Sigmoid colon (tissue), 7 donors: ENCODE measurements around the gene RABEP2. TPM values are rescaled to one million over a fixed set of nuclear protein-coding genes. Genes with fewer than 3 reads are reported as not detected.

ENCODE experiments used
- DNase-seq: peaks from one replicate; pipeline ENCODE4 v3.0.0-alpha.2; 2019
- H3K27ac ChIP-seq, 4 donors: fragments of 200-600 bp; sonication (generic); one replicate each; pipeline ENCODE4 v1.5.1; 2016 to 2019; ENCODE audit warnings: mild to moderate bottlenecking in 1 of 4
- H3K27me3 ChIP-seq, 3 donors: fragments of 200-600 bp; sonication (generic); one replicate each; pipeline ENCODE4 v1.5.1; 2019; ENCODE audit warnings: mild to moderate bottlenecking in 1 of 3
- H3K36me3 ChIP-seq, 4 donors: fragments of 200-600 bp; sonication (generic); one replicate each; pipeline ENCODE4 v1.5.1; 2016 to 2019
- H3K4me1 ChIP-seq, 4 donors: fragments of 200-600 bp; sonication (generic); one replicate each; pipeline ENCODE4 v1.5.1; 2017 to 2019
- H3K4me3 ChIP-seq, 4 donors: fragments of 200-600 bp; sonication (generic); one replicate each; pipeline ENCODE4 v1.5.1; 2017 to 2019; ENCODE audit warnings: mild to moderate bottlenecking in 2 of 4, moderate library complexity in 1 of 4
- H3K9me3 ChIP-seq, 4 donors: fragments of 200-600 bp in 3 of 4; sonication (generic) in 3 of 4; one replicate each; pipeline versions ENCODE4 v1.5.1 to v1.6.1; 2013 to 2019
- CTCF ChIP-seq, 4 experiments: fragments of 450-650 bp in 3 of 4; fragments of 200-600 bp in 1 of 4; IDR thresholded peaks; one replicate each; pipeline ENCODE4 v1.5.1; 2016 to 2019; ENCODE audit warnings: antibody characterized with exemption in 4 of 4, mild to moderate bottlenecking in 3 of 4, moderate library complexity in 2 of 4
- EP300 ChIP-seq, 4 donors: sonication (generic); formaldehyde crosslinking; IDR thresholded peaks; one replicate each; pipeline ENCODE4 v1.6.1; 2017; ENCODE audit warnings: antibody characterized with exemption in 4 of 4
- POLR2A ChIP-seq, 2 donors: fragments of 450-650 bp; IDR thresholded peaks; one replicate each; pipeline ENCODE4 v1.6.1; 2016; ENCODE audit warnings: antibody characterized with exemption in 2 of 2, mild to moderate bottlenecking in 2 of 2, moderate library complexity in 2 of 2
- POLR2AphosphoS5 ChIP-seq, 4 donors: sonication (generic); formaldehyde crosslinking; IDR thresholded peaks; one replicate each; pipeline ENCODE4 v1.6.1; 2017; ENCODE audit warnings: antibody characterized with exemption in 4 of 4
- WGBS, 2 donors: extraction: QIAGEN DNeasy Blood & Tissue Kit; methylation state at CpG; one replicate each; pipeline ENCODE4 v1.1.7; 2013; 5-methylcytosine and 5-hydroxymethylcytosine counted together
- intact Hi-C: fragments of 100-400 bp; cut with DNase I; formaldehyde crosslinking; loops from one replicate; pipeline ENCODE4 v1.15.1; 2023
- polyA plus RNA-seq, 3 donors: library from polyadenylated mRNA; stranded (reverse); fragments of 200-250 nt; gene quantifications; one replicate each; pipeline ENCODE4 v1.2.3, GENCODE V29; 2013
- total RNA-seq, 4 donors: library from RNA; depleted of rRNA; stranded (reverse); fragments of >200 nt; gene quantifications; one replicate each; pipeline ENCODE4 v1.1.0, GENCODE V29; 2016
- donor health status: healthy with polysubstance abuse.
- donor health status: Bipolar disorder and iron deficiency.
- donor health status: healthy.

RABEP2 gene
- total and polyA plus RNA-seq, 7 donors: 9.9 to 48.7 (median 30.0) TPM

GRCh38 chr16:28879841-28880588 lies 45.0 kb downstream of the RABEP2 start:
- H3K9me3 ChIP-seq: no peaks in the 10 kb centered on the region
- no peak for TF ChIP-seq POLR2AphosphoS5 (IDR thresholded peaks at IDR 0.05)
- TF ChIP-seq CTCF (IDR thresholded peaks at IDR 0.05): peak in 2 of 4 experiments; percentile 2 to 23
- TF ChIP-seq EP300 (IDR thresholded peaks at IDR 0.05): no peak
- intact Hi-C loops: loop anchor here (2.0 to 5.0 kb wide), 2 partner anchors 42 to 65 kb away; no protein-coding TSS in a partner anchor
- peaks cover 0 to 16% (median 14%) of the 10 kb centered on the region in 4 donors for H3K4me1 ChIP-seq
- no peaks in the 10 kb centered on the region for H3K36me3 ChIP-seq
- WGBS, 2 donors: 1 to 4% methylated on average over 66 of the region's 66 CpGs
- DNase-seq: peak; percentile 93
- peak overlapping the region in 3 of 4 donors; percentile 29 to 55 (median 51) for H3K27ac ChIP-seq
- peaks cover 5 to 33% (median 12%) of the 10 kb centered on the region in 3 donors for H3K27me3 ChIP-seq
- H3K4me3 ChIP-seq: peak overlapping the region; percentile 35 to 66 (median 62)

GRCh38 chr16:28879261-28879840 lies 45.7 kb downstream of the RABEP2 start:
- Histone ChIP-seq H3K4me3 (peak overlapping the region; percentile 35 to 66 (median 62)), H3K4me1 (peaks cover 0 to 16% (median 14%) of the 10 kb centered on the region in 4 donors), H3K27me3 (peaks cover 5 to 33% (median 12%) of the 10 kb centered on the region in 3 donors), H3K9me3 (no peaks in the 10 kb centered on the region), H3K27ac (peak overlapping the region in 3 of 4 donors; percentile 29 to 55 (median 51)), H3K36me3 (peaks cover 0 to 3% (median 0%) of the 10 kb centered on the region in 4 donors)
- WGBS, 2 donors: 1 to 3% methylated on average over 27 of the region's 27 CpGs
- intact Hi-C loops: no loop called here
- no peak for TF ChIP-seq CTCF (IDR thresholded peaks at IDR 0.05)
- no peak for TF ChIP-seq POLR2AphosphoS5 (IDR thresholded peaks at IDR 0.05)
- TF ChIP-seq EP300 (IDR thresholded peaks at IDR 0.05): no peak
- TF ChIP-seq POLR2A (IDR thresholded peaks at IDR 0.05): no peak
- DNase-seq: no peak

- Histone ChIP-seq H3K27me3 (peaks cover 5 to 30% (median 12%) of the 10 kb centered on the region in 3 donors), H3K9me3 (no peaks in the 10 kb centered on the region), H3K4me3 (peak within 1 kb of the TSS; percentile 35 to 66 (median 62)), H3K27ac (no peak within 1 kb of the TSS), H3K4me1 (peaks cover 0 to 16% (median 14%) of the 10 kb centered on the region in 4 donors), H3K36me3 (peaks cover 0 to 14% (median 1%) of the 10 kb centered on the region in 4 donors)
- WGBS, 2 donors: 70 to 78% methylated on average over 25 of the region's 25 CpGs
- no peak for DNase-seq
- TF ChIP-seq EP300 (IDR thresholded peaks at IDR 0.05): no peak
- no peak for TF ChIP-seq CTCF (IDR thresholded peaks at IDR 0.05)
- no peak for TF ChIP-seq POLR2A (IDR thresholded peaks at IDR 0.05)
- TF ChIP-seq POLR2AphosphoS5 (IDR thresholded peaks at IDR 0.05): no peak
- intact Hi-C loops: no loop called here
Observed at GRCh38 chr16:28878083-28878926, 46.7 kb downstream of the RABEP2 start, which contains the start of gene ATP2A1. Gene ATP2A1, plus strand, starts transcription at chr16:28878488. Its CDS starts 184 bp downstream, at chr16:28878672.

GRCh38 chr16:28877655-28878000 lies 47.4 kb downstream of the RABEP2 start:
- intact Hi-C loops: no loop called here
- H3K9me3 ChIP-seq: no peaks in the 10 kb centered on the region
- DNase-seq: no peak
- H3K27ac ChIP-seq: no peak overlapping the region
- TF ChIP-seq POLR2AphosphoS5 (IDR thresholded peaks at IDR 0.05) (no peak), CTCF (IDR thresholded peaks at IDR 0.05) (no peak), EP300 (IDR thresholded peaks at IDR 0.05) (no peak), POLR2A (IDR thresholded peaks at IDR 0.05) (no peak)
- H3K27me3 ChIP-seq: peaks cover 0 to 23% (median 8%) of the 10 kb centered on the region in 3 donors
- peaks cover 0 to 20% (median 6%) of the 10 kb centered on the region in 4 donors for H3K36me3 ChIP-seq
- no peak overlapping the region for H3K4me3 ChIP-seq
- H3K4me1 ChIP-seq: peaks cover 0 to 16% (median 14%) of the 10 kb centered on the region in 4 donors
- 72 to 75% methylated on average over 2 of the region's 2 CpGs for WGBS, 2 donors
